Endothelial cell of umbilical vein (primary cell): ENCODE results near the gene FAM120B.

Experiments used
- EZH2 ChIP-seq: IDR thresholded peaks from 2 replicates; pipeline ENCODE4 v1.6.1; 2012; ENCODE audit warnings: borderline replicate concordance, low read depth, mild to moderate bottlenecking, moderate library complexity, low read length, inconsistent platforms; ENCODE audit not compliant: severe bottlenecking
- FOS ChIP-seq: IDR thresholded peaks from 2 replicates; pipeline ENCODE4 v1.6.1; 2011; ENCODE audit warnings: mild to moderate bottlenecking, low read length, moderate library complexity, borderline replicate concordance; ENCODE audit not compliant: insufficient read depth
- GATA2 ChIP-seq: IDR thresholded peaks from 2 replicates; pipeline ENCODE4 v1.7.0; 2011; ENCODE audit warnings: low read depth, mild to moderate bottlenecking, moderate library complexity, mixed read lengths, low read length; ENCODE audit not compliant: insufficient read length, insufficient read depth
- JUN ChIP-seq: IDR thresholded peaks from 2 replicates; pipeline ENCODE4 v1.6.1; 2011; ENCODE audit warnings: borderline replicate concordance, low read depth; ENCODE audit not compliant: insufficient read length, insufficient read depth
- MYC ChIP-seq: IDR thresholded peaks from one replicate; pipeline ENCODE4 v1.6.1; 2011; ENCODE audit warnings: mild to moderate bottlenecking, low read depth, low read length
- POLR2A ChIP-seq: IDR thresholded peaks from 2 replicates; pipeline ENCODE4 v1.6.1; 2012; ENCODE audit warnings: low read depth, mild to moderate bottlenecking, control low read depth, low read length
- POLR2AphosphoS5 ChIP-seq: IDR thresholded peaks from 2 replicates; pipeline ENCODE4 v1.6.1; 2012; ENCODE audit warnings: low read depth, mild to moderate bottlenecking, control low read depth, low read length, moderate library complexity; ENCODE audit not compliant: insufficient read depth
- TF ChIP-seq, protein P1 (sequence below), 2 donors: IDR thresholded peaks; 1 replicate in 1 of 2; 2 replicates in 1 of 2; pipeline ENCODE4 v1.5.1; 2011; ENCODE audit warnings: low read length in 2 of 2, mild to moderate bottlenecking in 2 of 2, moderate library complexity in 2 of 2, control low read depth in 1 of 2, inconsistent platforms in 1 of 2, low read depth in 1 of 2; ENCODE audit not compliant: insufficient read depth in 1 of 2; ENCODE audit errors: extremely low read depth in 1 of 2
- TF ChIP-seq, protein P2 (sequence below): IDR thresholded peaks from 2 replicates; pipeline ENCODE4 v1.6.1; 2011; ENCODE audit not compliant: insufficient read depth, insufficient read length

DNA sequence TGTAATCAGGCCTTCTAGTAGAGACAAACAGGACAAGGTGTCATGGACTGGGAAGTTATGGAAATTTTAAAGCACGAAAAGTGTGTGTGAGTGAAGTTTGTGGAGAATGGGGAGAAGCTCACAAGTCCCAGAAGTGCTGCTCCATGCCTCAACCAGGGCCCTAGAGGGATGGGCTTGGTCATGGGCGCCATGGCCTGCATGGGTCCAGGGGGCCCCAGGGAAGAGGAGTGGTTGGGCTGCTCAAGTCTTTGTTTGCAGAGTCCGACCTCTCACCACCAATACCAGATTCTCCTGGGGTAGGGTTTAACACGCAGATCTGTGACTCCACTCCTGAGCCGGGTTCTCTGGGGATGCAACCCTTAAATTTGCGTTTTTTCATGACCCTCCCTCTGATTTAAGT lies 88.4 kb downstream of the FAM120B start:
- TF ChIP-seq, protein P1, sequence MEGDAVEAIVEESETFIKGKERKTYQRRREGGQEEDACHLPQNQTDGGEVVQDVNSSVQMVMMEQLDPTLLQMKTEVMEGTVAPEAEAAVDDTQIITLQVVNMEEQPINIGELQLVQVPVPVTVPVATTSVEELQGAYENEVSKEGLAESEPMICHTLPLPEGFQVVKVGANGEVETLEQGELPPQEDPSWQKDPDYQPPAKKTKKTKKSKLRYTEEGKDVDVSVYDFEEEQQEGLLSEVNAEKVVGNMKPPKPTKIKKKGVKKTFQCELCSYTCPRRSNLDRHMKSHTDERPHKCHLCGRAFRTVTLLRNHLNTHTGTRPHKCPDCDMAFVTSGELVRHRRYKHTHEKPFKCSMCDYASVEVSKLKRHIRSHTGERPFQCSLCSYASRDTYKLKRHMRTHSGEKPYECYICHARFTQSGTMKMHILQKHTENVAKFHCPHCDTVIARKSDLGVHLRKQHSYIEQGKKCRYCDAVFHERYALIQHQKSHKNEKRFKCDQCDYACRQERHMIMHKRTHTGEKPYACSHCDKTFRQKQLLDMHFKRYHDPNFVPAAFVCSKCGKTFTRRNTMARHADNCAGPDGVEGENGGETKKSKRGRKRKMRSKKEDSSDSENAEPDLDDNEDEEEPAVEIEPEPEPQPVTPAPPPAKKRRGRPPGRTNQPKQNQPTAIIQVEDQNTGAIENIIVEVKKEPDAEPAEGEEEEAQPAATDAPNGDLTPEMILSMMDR (IDR thresholded peaks at IDR 0.05; ENCODE audit: extremely low read depth in 1 of 2, insufficient read depth in 1 of 2, low read depth in 1 of 2, low read length in 2 of 2) = no peak
- TF ChIP-seq POLR2A (no peak), JUN (no peak), POLR2AphosphoS5 (no peak), EZH2 (no peak), FOS (no peak), MYC (no peak), GATA2 (no peak)
- TF ChIP-seq, protein P2, sequence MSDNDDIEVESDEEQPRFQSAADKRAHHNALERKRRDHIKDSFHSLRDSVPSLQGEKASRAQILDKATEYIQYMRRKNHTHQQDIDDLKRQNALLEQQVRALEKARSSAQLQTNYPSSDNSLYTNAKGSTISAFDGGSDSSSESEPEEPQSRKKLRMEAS = no peak
